ENCODE results near the gene SHISA4. TPM values are rescaled to one million over a fixed set of nuclear protein-coding genes. Genes with fewer than 3 reads are reported as not detected.

Gene SHISA4
- total RNA-seq, 1 experiment from 2014 or later, result 3.0 TPM

GRCh38 chr1:201905234-201905890 is 16.7 kb downstream of the SHISA4 start:
- intact Hi-C loops (cut with micrococcal nuclease; ENCODE audit: unreplicated experiment), result no loop called here
- CTCF ChIA-PET, result no interaction called here
- Mint-ChIP-seq H3K36me3 (ENCODE audit: insufficient read depth, unreplicated experiment) (no peaks in the 10 kb centered on the region), H3K27ac (ENCODE audit: unreplicated experiment) (no peak overlapping the region), H3K27me3 (ENCODE audit: insufficient read depth, unreplicated experiment) (peaks cover 2% of the 10 kb centered on the region), H3K9me3 (ENCODE audit: unreplicated experiment) (peaks cover 4% of the 10 kb centered on the region), H3K4me1 (ENCODE audit: low read depth, unreplicated experiment) (no peaks in the 10 kb centered on the region), H3K4me3 (ENCODE audit: unreplicated experiment) (no peak overlapping the region)
- TF ChIP-seq CTCF (IDR thresholded peaks at IDR 0.05; ENCODE audit: insufficient read depth in 1 of 2, low read depth in 1 of 2, low read length in 1 of 2, severe bottlenecking in 1 of 2, unreplicated experiment in 1 of 2), result no peak
- H3K4me3 ChIP-seq (ENCODE audit: low read depth, low read length), result no peak overlapping the region
- no peak for DNase-seq
- H3K4me1 ChIP-seq, result no peaks in the 10 kb centered on the region
- no peaks in the 10 kb centered on the region for H3K9me3 ChIP-seq
- POLR2A ChIA-PET, result no interaction called here
- H3K36me3 ChIP-seq (ENCODE audit: control insufficient read depth, insufficient read depth, low read length), result no peaks in the 10 kb centered on the region
- no peaks in the 10 kb centered on the region; the same call in 1 of the 2 replicates for H3K27me3 ChIP-seq (replicated peaks; ENCODE audit: control insufficient read depth, insufficient read depth, low read length)
- BruUV-seq (replicated peaks), result no TSS peak

GRCh38 chr1:201906336-201906735 is 17.6 kb downstream of the SHISA4 start:
- Mint-ChIP-seq H3K4me1 (ENCODE audit: low read depth, unreplicated experiment) (no peaks in the 10 kb centered on the region), H3K27ac (ENCODE audit: unreplicated experiment) (no peak overlapping the region), H3K4me3 (ENCODE audit: unreplicated experiment) (no peak overlapping the region), H3K9me3 (ENCODE audit: unreplicated experiment) (no peaks in the 10 kb centered on the region), H3K27me3 (ENCODE audit: insufficient read depth, unreplicated experiment) (no peaks in the 10 kb centered on the region), H3K36me3 (ENCODE audit: insufficient read depth, unreplicated experiment) (no peaks in the 10 kb centered on the region)
- BruUV-seq (replicated peaks), result no TSS peak
- intact Hi-C loops (cut with micrococcal nuclease; ENCODE audit: unreplicated experiment), result no loop called here
- no peak for TF ChIP-seq CTCF (IDR thresholded peaks at IDR 0.05; ENCODE audit: insufficient read depth in 1 of 2, low read depth in 1 of 2, low read length in 1 of 2, severe bottlenecking in 1 of 2, unreplicated experiment in 1 of 2)
- CTCF ChIA-PET, result no interaction called here
- POLR2A ChIA-PET, result no interaction called here
- no peaks in the 10 kb centered on the region for H3K4me1 ChIP-seq
- H3K27me3 ChIP-seq (replicated peaks; ENCODE audit: control insufficient read depth, insufficient read depth, low read length), result no peaks in the 10 kb centered on the region
- no peak for DNase-seq
- no peaks in the 10 kb centered on the region for H3K9me3 ChIP-seq
- H3K36me3 ChIP-seq (ENCODE audit: control insufficient read depth, insufficient read depth, low read length), result no peaks in the 10 kb centered on the region
- no peak overlapping the region for H3K4me3 ChIP-seq (ENCODE audit: low read depth, low read length)

- no peaks in the 10 kb centered on the region for H3K9me3 Mint-ChIP-seq (ENCODE audit: unreplicated experiment)
- Histone ChIP-seq H3K9me3 (no peaks in the 10 kb centered on the region), H3K4me1 (no peaks in the 10 kb centered on the region), H3K4me3 (ENCODE audit: low read depth, low read length) (no peak overlapping the region), H3K36me3 (ENCODE audit: control insufficient read depth, insufficient read depth, low read length) (no peaks in the 10 kb centered on the region), H3K27me3 (replicated peaks; ENCODE audit: control insufficient read depth, insufficient read depth, low read length) (no peaks in the 10 kb centered on the region)
- H3K27ac Mint-ChIP-seq (ENCODE audit: unreplicated experiment), result no peak overlapping the region
- H3K4me3 Mint-ChIP-seq (ENCODE audit: unreplicated experiment), result no peak overlapping the region
- POLR2A ChIA-PET, result interaction anchor here (1.0 kb wide), 1 partner anchor 19 kb away, joined by 3 read pairs; the partner anchor contains the start of gene SHISA4
- CTCF ChIA-PET, result no interaction called here
- intact Hi-C loops (cut with micrococcal nuclease; ENCODE audit: unreplicated experiment), result no loop called here
- no peaks in the 10 kb centered on the region for H3K36me3 Mint-ChIP-seq (ENCODE audit: insufficient read depth, unreplicated experiment)
- TF ChIP-seq CTCF (IDR thresholded peaks at IDR 0.05; ENCODE audit: insufficient read depth in 1 of 2, low read depth in 1 of 2, low read length in 1 of 2, severe bottlenecking in 1 of 2, unreplicated experiment in 1 of 2), result no peak
- no peaks in the 10 kb centered on the region for H3K27me3 Mint-ChIP-seq (ENCODE audit: insufficient read depth, unreplicated experiment)
- no peak for DNase-seq
- H3K4me1 Mint-ChIP-seq (ENCODE audit: low read depth, unreplicated experiment), result no peaks in the 10 kb centered on the region
- no TSS peak for BruUV-seq (replicated peaks)
These were observed 18.9 kb downstream of the SHISA4 start for GRCh38 chr1:201907621-201908020.

Measured in Caco-2 (cell line).